Measurements from ENCODE around the gene TBC1D10B. TPM values are rescaled to one million over a fixed set of nuclear protein-coding genes. Genes with fewer than 3 reads are reported as not detected.
A peak's percentile ranks its signal among the peaks of the same experiment; 100 is the strongest.

TBC1D10B gene
- total and polyA plus RNA-seq, 4 experiments from 2014 or later: 8.5 to 55.3 (median 31.6) TPM

DNA sequence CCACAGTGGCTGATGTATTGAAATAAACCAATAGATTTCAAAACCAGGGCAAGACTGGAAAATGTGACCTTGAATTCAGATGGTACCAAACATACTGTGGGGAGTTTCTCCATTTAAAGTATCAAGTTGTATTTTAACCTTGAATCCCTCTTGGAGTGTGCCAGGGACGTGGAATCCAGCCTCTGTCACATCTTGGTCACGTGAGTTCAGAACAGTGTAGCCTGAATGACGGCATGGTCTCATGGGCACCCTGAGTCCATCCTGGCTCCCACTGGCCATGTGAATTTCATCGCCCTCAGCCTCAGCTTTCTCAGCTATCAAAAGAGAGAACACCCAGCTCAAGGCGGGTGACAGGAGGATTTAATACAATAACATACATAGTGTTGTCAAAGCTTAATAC lies 43.9 kb upstream of the TBC1D10B start:
- Histone ChIP-seq H3K27ac (ENCODE audit: low read depth, low read length) (no peak overlapping the region), H3K4me3 (ENCODE audit: low read length in 2 of 2) (no peak overlapping the region), H3K27me3 (ENCODE audit: insufficient read depth, low read length) (no peaks in the 10 kb centered on the region), H3K36me3 (ENCODE audit: insufficient read depth, low read length) (no peaks in the 10 kb centered on the region), H3K4me1 (ENCODE audit: insufficient read depth, low read length) (peaks cover 22% of the 10 kb centered on the region), H3K9me3 (ENCODE audit: control insufficient read depth in 1 of 2, low read length in 2 of 2) (no peaks in the 10 kb centered on the region)
- ChIA-PET CTCF (ENCODE audit: partially characterized antibody) (interaction anchor here (1.4 kb wide), 1 partner anchor 43 kb away, joined by 3 read pairs; no protein-coding TSS in a partner anchor), POLR2A (ENCODE audit: partially characterized antibody) (interaction anchor here (0.6 to 1.2 kb wide), 6 partner anchors 15 to 418 kb away, joined by 3 read pairs; partner anchors contain the start of genes DCTPP1, INO80E and SEPTIN1)
- Mint-ChIP-seq H3K4me3 (no peak overlapping the region), H3K9me3 (no peaks in the 10 kb centered on the region), H3K36me3 (peaks cover 0 to 6% of the 10 kb centered on the region in 2 donors), H3K27me3 (no peaks in the 10 kb centered on the region), H3K4me1 (peaks cover 14 to 26% (median 19%) of the 10 kb centered on the region in 4 donors), H3K27ac (peak overlapping the region in 2 of 7 donors; percentile 42 to 68)
- intact Hi-C loops (cut with micrococcal nuclease): no loop called here
- DNase-seq: no peak

DNA sequence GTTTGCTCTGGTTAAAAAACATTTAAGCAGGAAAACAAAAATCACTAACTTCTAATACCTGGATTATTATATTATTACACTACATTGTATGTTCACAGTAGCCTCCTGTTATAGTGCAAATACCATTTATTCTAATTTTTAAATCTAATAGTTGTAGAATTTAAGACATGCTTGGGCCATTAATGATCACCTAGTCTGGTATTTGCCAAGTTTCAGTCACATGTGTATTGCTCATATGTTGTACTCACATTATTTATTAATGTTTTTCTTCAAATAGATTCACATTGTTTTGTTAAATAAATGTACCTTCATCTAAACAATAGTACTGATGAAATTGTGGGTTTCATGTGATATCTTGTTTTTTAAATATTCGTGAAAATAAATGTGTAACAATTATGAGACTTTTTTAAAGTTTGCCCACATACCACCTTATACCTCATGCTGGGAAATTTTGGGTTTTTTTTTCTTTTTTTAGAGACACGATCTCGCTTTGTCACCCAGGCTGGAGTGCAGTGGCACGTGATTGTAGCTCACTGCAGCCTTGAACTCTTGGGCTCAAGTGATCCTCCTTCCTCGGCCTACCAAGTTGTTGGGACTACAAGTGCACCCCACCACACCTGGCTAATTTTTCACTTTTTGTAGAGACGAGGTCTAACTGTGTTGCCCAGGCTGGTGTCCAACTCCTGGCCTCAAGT lies 43.0 kb upstream of the TBC1D10B start:
- peaks cover 0 to 6% of the 10 kb centered on the region in 2 donors for H3K36me3 Mint-ChIP-seq
- ChIA-PET CTCF (ENCODE audit: partially characterized antibody) (interaction anchor here (1.7 to 2.3 kb wide), 2 partner anchors 11 to 42 kb away, joined by 4 to 7 read pairs; partner anchors contain the start of gene TBC1D10B), POLR2A (ENCODE audit: partially characterized antibody) (interaction anchor here (1.2 kb wide), 1 partner anchor 35 kb away, joined by 3 read pairs; no protein-coding TSS in a partner anchor)
- H3K27ac Mint-ChIP-seq: peak overlapping the region in 1 of 7 donors; percentile 73
- no peak overlapping the region for H3K4me3 ChIP-seq (ENCODE audit: low read length in 2 of 2)
- H3K27me3 ChIP-seq (ENCODE audit: insufficient read depth, low read length): no peaks in the 10 kb centered on the region
- H3K4me1 Mint-ChIP-seq: peaks cover 19 to 31% (median 23%) of the 10 kb centered on the region in 4 donors
- no peaks in the 10 kb centered on the region for H3K9me3 Mint-ChIP-seq
- H3K27ac ChIP-seq (ENCODE audit: low read depth, low read length): no peak overlapping the region
- H3K4me3 Mint-ChIP-seq: no peak overlapping the region
- DNase-seq: no peak
- intact Hi-C loops (cut with micrococcal nuclease): no loop called here
- no peaks in the 10 kb centered on the region for H3K27me3 Mint-ChIP-seq
- H3K36me3 ChIP-seq (ENCODE audit: insufficient read depth, low read length): no peaks in the 10 kb centered on the region
- peaks cover 23% of the 10 kb centered on the region for H3K4me1 ChIP-seq (ENCODE audit: insufficient read depth, low read length)
- H3K9me3 ChIP-seq (ENCODE audit: control insufficient read depth in 1 of 2, low read length in 2 of 2): no peaks in the 10 kb centered on the region

DNA sequence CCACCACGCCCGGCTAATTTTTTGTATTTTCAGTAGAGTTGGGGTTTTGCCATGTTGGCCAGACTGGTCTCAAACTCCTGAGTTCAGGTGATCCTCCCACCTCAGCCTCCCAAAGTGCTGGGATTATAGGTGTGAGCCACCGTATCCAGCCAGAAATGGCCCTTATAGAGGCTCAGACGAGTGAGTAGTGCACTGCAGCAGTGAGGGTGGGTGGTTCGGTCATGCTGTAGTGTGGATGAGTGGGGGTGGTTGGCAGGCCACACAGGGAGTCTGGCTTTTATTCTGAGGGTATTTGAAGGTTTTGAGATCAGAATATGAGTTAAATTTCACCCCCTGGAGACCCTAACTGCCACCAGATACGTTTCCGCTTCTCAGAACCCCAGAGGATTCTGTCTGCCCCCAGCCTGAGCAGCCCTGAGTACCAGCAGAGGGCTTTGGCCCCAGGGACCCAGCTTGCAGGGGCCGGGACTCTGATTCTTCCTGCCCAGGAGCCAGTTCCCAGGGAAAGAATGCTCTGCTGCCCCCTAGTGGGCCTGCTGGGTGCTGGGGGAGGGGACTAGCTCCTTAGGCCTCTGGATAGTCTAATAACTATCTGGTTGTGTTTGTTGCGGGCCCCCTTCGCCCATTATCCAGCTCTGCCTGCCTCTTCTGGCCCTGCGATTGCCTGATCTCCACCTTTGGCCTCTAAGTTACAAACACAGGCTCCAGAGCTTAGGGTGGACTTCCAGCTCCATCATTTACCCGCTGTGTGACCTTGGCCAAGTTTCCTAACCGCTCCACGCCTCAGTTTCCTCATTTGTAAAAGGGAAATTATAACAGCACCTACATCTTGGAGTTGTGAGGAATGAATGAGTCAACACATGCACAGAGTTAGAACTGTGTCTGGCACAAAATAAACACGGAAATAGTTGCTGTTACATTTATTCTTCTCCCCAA lies 39.1 kb upstream of the TBC1D10B start:
- peaks cover 0 to 8% of the 10 kb centered on the region in 2 donors for H3K36me3 Mint-ChIP-seq
- ChIA-PET POLR2A (ENCODE audit: partially characterized antibody) (interaction anchor here (0.6 to 23.0 kb wide), 16 partner anchors 8 to 364 kb away, joined by 3 to 540 read pairs (median 6); partner anchors contain the start of genes DCTPP1, SEPTIN1, TBX6 and ZNF48), CTCF (ENCODE audit: partially characterized antibody) (interaction anchor here (0.6 to 5.3 kb wide), 37 partner anchors 9 to 344 kb away, joined by 3 to 41 read pairs (median 5); partner anchors contain the start of genes ALDOA, DCTPP1, GDPD3 and MYL11)
- Histone ChIP-seq H3K4me3 (ENCODE audit: low read length in 2 of 2) (no peak overlapping the region), H3K27me3 (ENCODE audit: insufficient read depth, low read length) (no peaks in the 10 kb centered on the region), H3K9me3 (ENCODE audit: control insufficient read depth in 1 of 2, low read length in 2 of 2) (no peaks in the 10 kb centered on the region), H3K36me3 (ENCODE audit: insufficient read depth, low read length) (no peaks in the 10 kb centered on the region), H3K27ac (ENCODE audit: low read depth, low read length) (no peak overlapping the region), H3K4me1 (ENCODE audit: insufficient read depth, low read length) (peaks cover 24% of the 10 kb centered on the region)
- intact Hi-C loops (cut with micrococcal nuclease): loop anchor here (1.0 to 10.0 kb wide), 6 partner anchors 27 to 367 kb away; partner anchors contain the start of genes MAPK3 and SEPTIN1
- peak overlapping the region in 7 of 8 donors; percentile 31 to 73 (median 62) for H3K4me3 Mint-ChIP-seq
- peak; percentile 86 to 91 (median 89) for DNase-seq
- H3K27ac Mint-ChIP-seq: peak overlapping the region in 6 of 7 donors; percentile 57 to 91 (median 76)
- H3K4me1 Mint-ChIP-seq: peaks cover 19 to 34% (median 25%) of the 10 kb centered on the region in 4 donors
- H3K27me3 Mint-ChIP-seq: no peaks in the 10 kb centered on the region
- peaks cover 0 to 1% (median 0%) of the 10 kb centered on the region in 8 donors for H3K9me3 Mint-ChIP-seq

DNA sequence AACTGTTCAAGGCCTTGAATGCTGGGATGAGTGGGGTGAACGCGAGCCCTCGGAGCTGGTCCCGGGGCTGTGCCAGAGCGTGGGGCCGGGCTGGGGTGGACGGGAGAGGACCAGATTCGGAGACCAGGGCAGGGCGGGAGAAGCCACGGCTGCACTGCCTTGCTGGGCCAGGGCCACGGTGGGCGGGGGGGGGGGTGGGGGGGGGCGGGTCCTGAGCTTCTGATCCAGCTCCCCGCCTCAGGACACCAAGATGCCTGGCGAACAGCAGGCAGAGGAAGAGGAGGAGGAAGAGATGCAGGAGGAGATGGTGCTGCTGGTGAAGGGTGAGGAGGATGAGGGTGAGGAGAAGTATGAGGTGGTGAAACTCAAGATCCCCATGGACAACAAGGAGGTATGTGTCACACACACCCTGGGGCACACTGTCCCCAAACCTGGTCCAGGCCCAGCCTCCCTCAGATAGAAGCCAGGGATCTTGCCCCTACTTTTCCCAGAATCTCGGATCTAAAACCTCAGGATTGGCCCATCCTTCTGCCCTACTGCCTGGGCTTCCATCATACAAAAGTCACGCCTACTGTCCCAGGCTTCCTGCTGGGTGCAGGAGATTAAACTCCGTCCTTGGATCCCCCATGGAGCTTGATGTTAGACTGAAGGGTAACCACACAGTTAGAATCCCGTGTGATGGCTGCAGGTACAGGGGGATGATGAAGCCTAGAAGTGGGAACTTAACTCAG lies 37.7 kb upstream of the TBC1D10B start:
- peak overlapping the region; percentile 59 for H3K27ac ChIP-seq (ENCODE audit: low read depth, low read length)
- H3K4me1 ChIP-seq (ENCODE audit: insufficient read depth, low read length): peaks cover 24% of the 10 kb centered on the region
- Mint-ChIP-seq H3K4me3 (peak overlapping the region; percentile 63 to 82 (median 76)), H3K27ac (peak overlapping the region; percentile 32 to 88 (median 68)), H3K27me3 (no peaks in the 10 kb centered on the region), H3K36me3 (peaks cover 0 to 8% of the 10 kb centered on the region in 2 donors), H3K4me1 (peaks cover 19 to 34% (median 25%) of the 10 kb centered on the region in 4 donors), H3K9me3 (peaks cover 0 to 1% (median 0%) of the 10 kb centered on the region in 8 donors)
- ChIA-PET POLR2A (ENCODE audit: partially characterized antibody) (interaction anchor here (0.5 to 23.0 kb wide), 27 partner anchors 8 to 1400 kb away, joined by 3 to 540 read pairs (median 5); partner anchors contain the start of genes ALDOA, CD2BP2, DCTPP1 and SEPTIN1), CTCF (ENCODE audit: partially characterized antibody) (interaction anchor here (0.9 to 5.3 kb wide), 14 partner anchors 9 to 342 kb away, joined by 3 to 41 read pairs (median 9); partner anchors contain the start of genes ALDOA, DCTPP1, SEPTIN1 and TBC1D10B)
- intact Hi-C loops (cut with micrococcal nuclease): loop anchor here (1.0 to 10.0 kb wide), 4 partner anchors 30 to 283 kb away; partner anchors contain the start of genes MAPK3 and TBC1D10B
- H3K36me3 ChIP-seq (ENCODE audit: insufficient read depth, low read length): no peaks in the 10 kb centered on the region
- H3K9me3 ChIP-seq (ENCODE audit: control insufficient read depth in 1 of 2, low read length in 2 of 2): no peaks in the 10 kb centered on the region
- no peaks in the 10 kb centered on the region for H3K27me3 ChIP-seq (ENCODE audit: insufficient read depth, low read length)
- peak overlapping the region; percentile 29 to 65 for H3K4me3 ChIP-seq (ENCODE audit: low read length in 2 of 2)
- no peak for DNase-seq

DNA sequence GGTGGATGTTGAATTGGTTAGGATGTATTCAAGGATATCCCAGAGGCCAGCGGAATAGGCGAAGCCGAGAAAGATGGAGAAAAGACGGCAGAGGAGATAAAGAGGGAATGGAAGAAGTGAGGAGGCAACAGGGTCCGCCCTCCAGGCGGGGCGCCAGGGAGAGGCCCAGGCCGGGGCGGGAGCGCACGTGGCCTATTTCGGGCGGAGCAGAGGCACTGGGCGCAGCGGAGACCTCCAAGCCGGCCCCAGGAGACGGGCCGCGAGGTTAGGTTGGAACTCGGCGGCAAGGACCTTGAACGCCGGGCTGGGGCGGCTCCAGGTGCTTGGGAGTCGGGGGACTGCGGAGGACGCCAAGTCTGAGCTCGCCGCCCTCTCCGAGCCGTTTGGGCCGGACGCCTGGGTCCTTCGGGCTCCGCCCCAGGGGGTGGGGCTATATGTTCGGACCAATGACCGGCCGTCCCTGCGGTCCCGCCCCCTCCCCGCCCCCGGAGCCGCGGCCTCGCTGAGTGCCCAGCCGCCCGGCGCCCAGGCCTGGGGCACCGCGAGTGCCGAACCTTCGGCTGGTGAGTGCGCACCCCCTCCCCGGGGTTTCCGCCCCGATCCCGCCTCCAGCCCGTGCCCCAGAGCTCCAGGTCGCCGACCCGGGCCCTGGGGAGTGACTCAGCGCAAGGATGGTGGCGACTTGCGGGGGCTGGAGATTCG lies 37.0 kb upstream of the TBC1D10B start, which contains the start of gene ZNF771:
TSS of gene ZNF771 (plus strand) at position 505 of the 702 bp plus-strand sequence. CDS start 448 bp downstream, outside the sequence.
- H3K9me3 ChIP-seq (ENCODE audit: control insufficient read depth in 1 of 2, low read length in 2 of 2): no peaks in the 10 kb centered on the region
- ChIA-PET POLR2A (ENCODE audit: partially characterized antibody) (interaction anchor here (0.5 to 23.0 kb wide), 28 partner anchors 9 to 1400 kb away, joined by 3 to 540 read pairs (median 5); partner anchors contain the start of genes ALDOA, CD2BP2, CORO1A and DCTPP1), CTCF (ENCODE audit: partially characterized antibody) (interaction anchor here (0.6 to 5.3 kb wide), 12 partner anchors 11 to 316 kb away, joined by 3 to 41 read pairs (median 5); partner anchors contain the start of genes DCTPP1, SEPTIN1, TBC1D10B and TBX6)
- DNase-seq: peak; percentile 76 to 85 (median 81)
- Mint-ChIP-seq H3K9me3 (peaks cover 0 to 1% (median 0%) of the 10 kb centered on the region in 8 donors), H3K36me3 (peaks cover 0 to 8% of the 10 kb centered on the region in 2 donors), H3K4me3 (peak within 1 kb of the TSS; percentile 91 to 100 (median 97)), H3K4me1 (peaks cover 19 to 33% (median 24%) of the 10 kb centered on the region in 4 donors), H3K27me3 (no peaks in the 10 kb centered on the region), H3K27ac (peak within 1 kb of the TSS; percentile 88 to 95 (median 93))
- no peaks in the 10 kb centered on the region for H3K27me3 ChIP-seq (ENCODE audit: insufficient read depth, low read length)
- H3K4me1 ChIP-seq (ENCODE audit: insufficient read depth, low read length): peaks cover 24% of the 10 kb centered on the region
- intact Hi-C loops (cut with micrococcal nuclease): loop anchor here (1.0 to 10.0 kb wide), 4 partner anchors 29 to 282 kb away; partner anchors contain the start of genes MAPK3 and TBC1D10B
- H3K4me3 ChIP-seq (ENCODE audit: low read length in 2 of 2): peak within 1 kb of the TSS; percentile 42 to 65
- peak within 1 kb of the TSS; percentile 59 for H3K27ac ChIP-seq (ENCODE audit: low read depth, low read length)
- no peaks in the 10 kb centered on the region for H3K36me3 ChIP-seq (ENCODE audit: insufficient read depth, low read length)

Data from CD4-positive, alpha-beta memory T cell (primary cell).